Left kidney (tissue), 2 donors: Measurements from ENCODE around the gene CREBRF. TPM values are rescaled to one million over a fixed set of nuclear protein-coding genes. Genes with fewer than 3 reads are reported as not detected.
A peak's percentile ranks its signal among the peaks of the same experiment; 100 is the strongest.
"Not testable (repeated sequence)": the region's sequence is repeated elsewhere in the genome, so short reads cannot be mapped to it uniquely, and the experiment has no call there.

Source experiments
- DNase-seq: peaks from one replicate; pipeline ENCODE4 v3.0.0-alpha.2; 2013
- polyA plus RNA-seq: library from polyadenylated mRNA; unstranded; fragments of 120-200 nt; gene quantifications from one replicate; pipeline ENCODE4 v1.2.1, GENCODE V29; 2013; ENCODE audit not compliant: insufficient read length

CREBRF gene
- polyA plus RNA-seq, 1 donor, result 21.8 TPM

DNA sequence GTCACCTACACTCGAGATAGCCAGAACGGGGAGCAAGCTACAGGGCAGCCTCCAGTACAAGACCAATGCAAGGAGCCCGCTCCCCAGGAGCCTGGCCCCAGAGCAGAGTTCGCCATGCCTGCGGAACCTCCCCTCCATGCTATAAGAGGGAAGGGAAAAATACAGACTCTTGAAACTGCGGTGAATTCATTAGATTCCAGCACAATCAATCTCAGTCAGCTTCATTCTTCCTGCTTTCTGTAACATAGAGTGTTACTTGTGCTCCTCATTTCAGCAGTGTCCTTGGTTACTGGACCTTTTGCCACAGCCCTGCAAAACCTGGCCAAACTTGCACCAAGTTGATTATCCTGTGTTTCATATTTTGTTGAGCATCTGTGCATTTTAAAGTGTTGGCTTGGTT, 22.2 kb upstream of the CREBRF start:
- no peak for DNase-seq

GRCh38 chr5:173035904-173036707, 20.0 kb upstream of the CREBRF start:
- DNase-seq, result no peak

DNA sequence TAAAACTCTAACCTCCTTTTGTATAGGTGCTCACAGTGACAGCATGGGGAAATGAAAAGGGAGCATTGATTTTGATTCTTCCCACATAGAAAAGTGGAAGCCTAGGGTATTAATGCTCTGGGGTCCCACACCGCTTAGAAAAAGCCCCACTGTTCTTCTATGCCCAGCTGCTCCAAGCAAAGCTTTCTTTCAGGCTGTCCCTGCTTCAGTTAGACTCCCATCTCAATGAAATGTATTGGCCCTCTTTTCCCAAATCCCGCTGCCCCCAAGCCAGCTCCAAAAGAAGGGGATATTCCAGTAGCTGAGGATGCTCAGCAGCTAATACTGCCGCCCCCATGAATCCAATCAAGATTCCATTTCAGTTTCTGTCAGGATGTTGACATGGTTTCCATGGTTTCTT, 17.0 kb upstream of the CREBRF start:
- DNase-seq, result no peak

- no peak for DNase-seq
Measured at GRCh38 chr5:173039964-173040363, 16.2 kb upstream of the CREBRF start.

- DNase-seq, result no peak
Measured at GRCh38 chr5:173041881-173042762, 14.0 kb upstream of the CREBRF start.

DNA sequence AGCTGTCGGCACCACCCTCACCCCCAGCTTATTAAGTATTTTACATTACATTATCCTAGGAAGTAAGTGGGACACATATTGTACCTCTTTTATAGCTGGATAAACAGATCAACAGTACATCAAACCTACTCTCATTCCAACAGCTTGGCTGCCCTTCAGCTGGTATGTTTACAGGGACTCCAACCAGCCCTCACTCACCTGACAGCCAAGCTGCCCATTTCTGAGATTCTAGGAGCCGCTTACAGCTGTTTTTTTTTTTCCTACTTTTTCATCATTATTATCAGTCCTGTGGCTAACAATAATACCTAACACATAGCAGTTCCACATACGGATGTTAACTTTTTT, 13.4 kb upstream of the CREBRF start:
- no peak for DNase-seq

DNA sequence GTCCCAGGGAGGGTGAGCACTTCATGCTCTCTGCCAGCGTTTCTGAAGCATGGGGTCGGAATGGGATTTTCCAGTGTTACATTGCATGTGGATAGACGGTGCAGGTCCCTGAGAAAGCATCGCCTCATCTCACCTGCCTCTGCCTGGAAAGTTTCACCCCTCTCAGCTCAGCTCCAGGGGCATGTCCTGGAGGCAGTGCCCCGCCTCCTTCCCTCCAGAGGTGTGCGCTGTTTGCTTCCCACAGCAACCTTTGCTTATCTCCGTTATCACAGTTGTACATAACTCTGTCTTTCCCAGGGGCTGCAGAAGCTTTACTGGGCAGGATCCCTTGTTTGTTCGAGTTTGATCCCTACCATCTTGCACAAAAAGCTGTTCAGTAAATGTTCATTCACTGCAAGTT, 10.7 kb upstream of the CREBRF start:
- DNase-seq, result no peak

GRCh38 chr5:173047096-173047837, 8.9 kb upstream of the CREBRF start:
- not testable (repeated sequence) for DNase-seq

DNA sequence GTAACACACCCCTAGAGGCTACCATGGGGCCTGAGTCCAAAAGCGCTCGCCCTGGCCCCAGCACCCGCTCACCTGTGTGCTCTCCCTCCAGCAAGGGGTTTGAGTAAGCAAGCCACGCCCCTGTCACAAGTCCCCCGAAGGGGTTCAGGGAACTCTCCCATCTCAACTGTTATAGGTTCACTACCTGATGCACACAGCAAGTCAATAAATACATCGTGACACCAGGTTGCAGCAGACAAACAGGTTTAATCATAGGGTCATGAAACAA, 8.4 kb upstream of the CREBRF start:
- no peak for DNase-seq

- DNase-seq, result no peak
Measured at GRCh38 chr5:173050791-173051190, 5.4 kb upstream of the CREBRF start.

DNA sequence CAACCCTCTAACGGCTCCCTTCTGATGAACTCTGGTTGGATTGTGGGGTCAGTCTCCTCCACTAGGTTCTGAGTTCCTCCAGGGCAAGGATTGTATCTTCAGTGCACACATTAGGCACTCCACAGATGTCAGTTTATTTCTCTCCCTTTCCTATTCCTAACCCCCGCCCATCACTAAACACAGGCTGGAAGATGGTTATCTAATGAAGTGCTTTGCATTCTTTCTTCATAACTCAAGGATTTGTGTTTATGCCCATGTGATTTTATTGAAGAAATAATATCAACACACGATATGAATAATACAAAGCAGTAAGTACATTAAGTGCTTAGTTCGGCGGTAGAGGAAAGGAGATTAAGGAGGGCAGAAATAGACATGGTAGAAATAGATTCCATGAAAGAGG, 4.4 kb upstream of the CREBRF start:
- DNase-seq, result no peak

DNA sequence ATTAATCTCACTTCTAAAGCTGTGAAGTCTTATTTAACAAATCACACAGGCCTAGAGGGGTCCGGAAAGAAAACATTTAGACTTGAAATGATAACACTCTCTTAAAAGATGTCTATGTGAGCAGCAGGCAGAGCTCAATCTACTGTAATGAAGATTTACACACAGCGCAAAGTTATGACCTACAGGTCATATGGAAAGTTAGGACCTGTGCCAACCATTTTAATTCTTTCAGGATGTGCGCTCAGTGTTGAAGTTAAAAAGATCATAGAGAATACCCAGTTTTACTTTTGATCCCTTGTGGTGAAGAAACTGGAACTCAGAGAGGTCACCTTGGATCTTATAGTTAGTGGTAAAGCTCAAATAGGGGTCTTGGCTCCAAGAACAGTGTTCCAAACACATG, 3.1 kb upstream of the CREBRF start:
- DNase-seq, result no peak

- no peak for DNase-seq
Measured at GRCh38 chr5:173055042-173055721, 970 bp upstream of the CREBRF start.

DNA sequence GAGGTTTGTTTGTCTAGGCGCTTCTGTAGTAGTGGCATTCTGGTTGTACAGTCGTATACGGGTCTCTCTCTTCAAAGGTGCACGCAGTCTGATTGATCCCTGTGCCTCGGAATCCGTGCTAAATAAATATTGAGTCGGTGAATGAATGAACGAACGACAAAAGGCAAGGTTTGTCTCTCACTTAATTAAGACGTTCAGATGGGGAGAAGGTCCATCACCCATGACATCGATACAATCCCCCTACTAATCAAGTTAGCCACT, 500 bp upstream of the CREBRF start:
- no peak for DNase-seq

- DNase-seq, result no peak
Measured at GRCh38 chr5:173056783-173057061, 570 bp downstream of the CREBRF start.

- DNase-seq, result peak; percentile 99
Measured at GRCh38 chr5:173057062-173057924, 1.1 kb downstream of the CREBRF start.

DNA sequence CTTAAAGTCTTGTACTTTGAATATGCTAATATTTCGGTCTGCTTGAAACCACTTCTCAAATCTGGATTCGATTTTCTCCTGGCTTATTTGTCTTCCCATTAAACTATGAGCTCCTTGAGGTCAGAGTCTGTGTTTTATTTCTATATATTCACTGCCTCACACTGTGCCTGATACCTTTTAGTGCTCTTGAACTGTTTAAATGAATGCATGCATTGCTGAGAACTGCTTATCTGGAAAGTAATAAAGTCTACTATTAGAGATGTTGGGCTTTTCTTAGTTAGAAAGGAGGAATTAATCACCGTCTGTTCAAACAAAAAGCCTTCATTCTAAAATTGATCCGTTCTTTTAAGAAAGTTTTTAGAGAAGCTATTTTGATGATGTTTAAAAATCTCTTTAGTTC, 6.0 kb downstream of the CREBRF start:
- no peak for DNase-seq

DNA sequence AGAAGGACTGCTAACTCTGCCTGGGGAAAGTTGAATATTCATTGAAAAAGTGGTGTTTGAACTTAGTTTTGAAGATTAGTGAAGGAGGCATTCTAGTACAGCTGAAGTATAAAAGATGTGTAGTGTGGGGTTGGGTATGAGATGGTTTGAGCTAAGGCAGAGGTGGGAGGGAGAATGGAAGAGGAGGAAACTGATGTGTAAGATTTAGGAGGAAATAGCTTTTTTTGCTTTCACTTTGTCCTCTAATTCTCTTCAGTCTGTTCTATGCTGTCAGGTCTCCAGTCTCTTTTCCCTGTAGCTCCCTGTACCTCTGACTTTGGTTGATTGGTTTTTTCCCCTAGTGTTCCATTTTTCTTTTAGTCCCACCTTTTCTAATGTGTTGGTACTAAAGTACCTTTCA, 9.0 kb downstream of the CREBRF start:
- no peak for DNase-seq

GRCh38 chr5:173069671-173070070, 13.5 kb downstream of the CREBRF start:
- no peak for DNase-seq

DNA sequence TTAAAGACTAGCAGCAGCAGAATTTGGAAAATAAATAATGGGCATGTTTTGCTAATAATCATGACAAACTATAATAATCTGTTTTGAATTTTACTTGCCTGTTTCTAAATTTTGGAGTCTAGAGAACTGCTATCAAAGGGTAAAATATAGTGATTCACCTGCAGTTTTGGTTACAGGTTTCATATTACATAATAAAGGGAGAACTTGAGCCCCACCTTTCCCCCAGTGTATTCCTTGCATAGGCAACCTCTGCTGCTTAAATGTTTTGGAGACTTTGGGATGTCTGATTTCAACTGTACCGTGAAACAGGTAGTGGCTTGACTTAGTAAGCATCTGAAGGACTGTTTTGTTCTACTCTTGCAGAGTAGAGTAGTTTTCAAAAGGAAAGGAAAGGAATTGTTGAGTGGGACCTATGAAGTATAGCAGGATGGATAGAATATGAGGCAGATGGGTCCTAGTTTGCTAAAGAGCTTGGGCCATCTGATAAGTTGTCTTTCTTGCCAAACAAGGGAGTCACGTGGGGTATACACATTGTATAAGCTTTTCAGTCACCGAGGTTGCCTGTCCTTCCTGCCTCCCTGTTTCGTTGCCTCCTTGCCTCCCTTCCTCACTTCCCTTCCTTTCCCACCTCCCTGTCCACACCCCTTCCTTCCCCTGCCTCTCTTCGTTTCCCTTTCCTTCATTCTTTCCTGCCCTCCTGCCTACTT, 19.1 kb downstream of the CREBRF start:
- no peak for DNase-seq

- DNase-seq, result no peak
Measured at GRCh38 chr5:173075970-173076369, 19.8 kb downstream of the CREBRF start.
